Hepatic stellate cell (primary cell): ENCODE results near the gene NDUFC2.
A peak's percentile ranks its signal among the peaks of the same experiment; 100 is the strongest.
"Not testable (repeated sequence)": the region's sequence is repeated elsewhere in the genome, so short reads cannot be mapped to it uniquely, and the experiment has no call there.

Experiments
- DNase-seq: peaks from one replicate; pipeline ENCODE4 v3.0.0; 2011; ENCODE audit warnings: low spot score

NDUFC2 gene

DNA sequence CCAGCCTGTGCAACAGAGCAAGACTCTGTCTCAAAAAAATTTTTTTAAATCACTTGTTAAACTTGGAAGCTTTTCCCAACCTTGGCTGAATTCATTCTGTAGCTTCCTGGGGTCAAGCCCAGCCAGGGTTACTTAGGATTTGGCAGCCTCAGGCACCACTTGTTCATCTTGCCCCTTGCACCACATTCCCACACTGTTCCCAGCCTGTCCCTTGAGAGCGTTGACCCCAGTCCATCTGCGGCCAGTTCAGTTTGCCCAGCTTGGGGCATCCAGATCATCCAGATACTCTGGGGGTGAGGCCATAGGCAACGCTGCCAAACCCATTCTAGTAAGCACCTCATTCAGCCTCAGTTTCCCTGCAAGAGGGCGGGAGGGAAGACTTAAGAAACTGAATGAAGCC is 24.7 kb downstream of the NDUFC2 start:
- DNase-seq: no peak

GRCh38 chr11:78050964-78051831 is 28.5 kb downstream of the NDUFC2 start:
- DNase-seq: peak; percentile 69

- DNase-seq: no peak
These were observed 30.3 kb downstream of the NDUFC2 start for GRCh38 chr11:78049348-78049747.

GRCh38 chr11:78048561-78048960 is 31.1 kb downstream of the NDUFC2 start:
- no peak for DNase-seq

- DNase-seq: no peak
These were observed 33.2 kb downstream of the NDUFC2 start for GRCh38 chr11:78046486-78046854.

- peak; percentile 85 for DNase-seq
These were observed 33.7 kb downstream of the NDUFC2 start for GRCh38 chr11:78045851-78046485.

DNA sequence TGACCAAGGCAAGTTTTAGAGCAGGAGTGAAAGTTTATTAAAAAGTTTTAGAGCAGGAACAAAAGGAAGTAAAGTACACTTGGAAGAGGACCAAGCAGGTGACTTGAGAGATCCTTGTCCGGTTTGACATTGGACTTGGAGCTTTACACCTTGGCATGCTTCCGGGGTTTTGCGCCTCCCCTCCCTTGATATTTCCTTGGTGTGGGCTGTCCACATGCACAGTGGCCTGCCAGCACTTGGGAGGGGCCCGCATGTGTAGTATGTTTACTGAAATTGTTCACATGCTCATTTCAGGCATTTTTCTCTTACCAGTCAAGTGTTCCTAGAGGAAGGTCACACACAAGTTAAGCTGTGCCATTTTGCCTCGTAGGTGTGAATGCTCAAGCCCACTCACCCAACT is 35.0 kb downstream of the NDUFC2 start:
- DNase-seq: no peak

- no peak for DNase-seq
These were observed 37.7 kb downstream of the NDUFC2 start for GRCh38 chr11:78041843-78042440.

DNA sequence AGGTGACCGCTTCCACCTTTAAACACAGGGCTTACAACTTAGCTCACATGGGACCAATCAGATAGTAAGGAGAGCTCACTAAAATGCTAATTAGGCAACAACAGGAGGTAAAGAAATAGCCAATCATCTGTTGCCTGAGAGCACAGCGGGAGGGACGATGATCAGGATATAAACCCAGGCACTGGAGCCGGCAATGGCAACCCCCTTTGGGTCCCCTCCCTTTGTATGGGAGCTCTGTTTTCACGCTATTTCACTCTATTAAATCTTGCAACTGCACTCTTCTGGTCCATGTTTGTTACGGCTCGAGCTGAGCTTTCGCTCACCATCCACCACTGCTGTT is 38.3 kb downstream of the NDUFC2 start:
- DNase-seq: not testable (repeated sequence)

DNA sequence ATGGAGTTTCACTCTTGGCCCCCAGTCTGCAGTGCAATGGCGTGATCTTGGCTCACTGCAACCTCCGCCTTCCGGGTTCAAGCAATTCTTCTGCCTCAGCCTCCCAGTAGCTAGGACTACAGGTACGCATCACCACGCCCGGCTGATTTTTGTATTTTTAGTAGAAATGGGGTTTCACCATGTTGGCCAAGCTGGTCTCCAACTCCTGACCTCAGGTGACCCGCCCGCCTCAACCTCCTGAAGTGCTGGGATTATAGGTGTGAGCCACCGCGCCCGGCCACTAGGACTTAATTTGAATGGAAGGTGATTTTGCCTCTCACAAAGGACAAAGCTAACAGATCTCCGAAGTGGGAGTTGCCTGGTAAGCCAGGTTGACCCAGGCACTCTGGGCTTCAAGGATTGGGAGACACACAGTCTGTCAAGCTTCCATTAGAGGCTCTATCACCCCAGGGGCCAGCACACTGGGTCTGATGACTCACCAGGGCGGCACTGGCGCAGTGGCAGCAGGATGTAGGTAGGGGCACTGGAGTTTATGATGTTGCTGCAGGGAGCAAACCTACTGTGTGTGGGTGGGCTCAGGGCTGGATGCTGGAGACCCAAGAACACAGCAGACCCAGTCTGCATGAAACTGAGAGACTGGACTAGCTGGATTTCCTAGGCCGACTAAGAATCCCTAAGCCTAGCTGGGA is 38.8 kb downstream of the NDUFC2 start:
- DNase-seq: no peak

GRCh38 chr11:78039919-78040671 is 39.6 kb downstream of the NDUFC2 start:
- DNase-seq: peak; percentile 91

GRCh38 chr11:78039391-78039918 is 40.2 kb downstream of the NDUFC2 start:
- DNase-seq: no peak

DNA sequence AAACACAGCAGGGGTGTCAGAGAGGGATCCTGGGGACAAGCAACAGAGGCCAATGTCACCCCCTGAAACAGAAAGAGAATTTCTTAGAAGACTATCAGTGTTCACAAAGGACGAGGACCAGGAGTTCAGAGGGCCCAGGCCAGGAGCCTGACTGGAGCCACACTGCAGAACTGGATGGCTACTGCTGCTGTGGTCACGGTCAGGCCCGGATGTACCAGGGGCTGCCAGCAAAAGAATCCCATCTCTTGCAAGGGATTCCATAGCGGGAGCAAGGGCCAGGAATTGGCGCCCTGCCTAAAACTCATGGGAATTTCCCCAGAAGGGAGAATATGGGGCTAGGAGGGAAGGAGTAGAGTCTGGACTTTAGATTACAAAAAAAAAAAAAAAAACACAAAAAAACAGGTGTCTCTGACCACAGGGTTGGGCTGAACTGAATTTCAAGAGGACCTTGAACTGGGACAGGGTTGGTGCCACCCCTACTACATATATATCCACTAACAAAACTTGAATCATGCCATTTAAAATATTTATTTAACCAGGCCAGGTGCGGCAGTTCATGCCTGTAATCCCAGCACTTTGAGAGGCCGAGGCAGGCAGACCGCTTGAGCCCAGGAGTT is 40.9 kb downstream of the NDUFC2 start:
- no peak for DNase-seq

- DNase-seq: no peak
These were observed 41.6 kb downstream of the NDUFC2 start for GRCh38 chr11:78037825-78038620.

DNA sequence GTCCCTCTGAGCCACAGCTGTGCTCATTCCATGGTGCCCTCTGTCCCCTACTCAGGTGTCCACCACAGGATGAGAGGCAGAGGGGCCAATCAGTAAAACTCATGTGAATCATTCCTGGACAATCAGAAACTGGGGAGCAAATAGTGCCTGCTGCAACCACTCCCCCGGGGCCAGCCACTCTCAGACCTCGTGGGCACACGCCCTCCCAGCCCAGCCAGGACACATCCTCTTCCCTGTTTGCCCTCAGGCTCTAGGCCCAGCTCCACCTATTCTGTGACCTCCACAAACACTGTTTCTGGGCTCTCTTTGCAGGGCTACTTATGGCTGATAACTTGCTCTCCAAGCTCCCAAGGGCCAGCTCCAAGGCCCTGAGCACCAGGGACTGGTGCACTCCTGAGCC is 42.6 kb downstream of the NDUFC2 start:
- no peak for DNase-seq

GRCh38 chr11:78036313-78036712 is 43.3 kb downstream of the NDUFC2 start:
- DNase-seq: no peak

DNA sequence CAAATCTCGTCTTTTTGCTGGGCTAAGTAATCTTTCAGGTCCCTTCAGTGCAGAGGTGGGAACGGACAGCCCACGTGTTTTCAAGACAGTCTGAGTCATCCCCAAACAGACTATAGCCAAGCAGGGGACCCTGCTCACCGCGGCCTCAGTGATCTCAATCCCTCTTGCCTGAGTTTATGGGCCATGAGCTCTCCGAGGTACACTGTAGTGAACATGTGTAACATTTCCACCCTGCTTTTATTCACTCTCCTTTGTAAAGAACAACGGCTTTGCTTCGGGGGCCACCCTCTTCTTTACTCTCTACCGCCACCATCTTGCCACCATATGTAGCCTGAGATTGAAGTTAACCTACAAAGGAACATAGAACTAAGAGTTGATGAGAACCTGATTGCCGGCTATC is 45.0 kb downstream of the NDUFC2 start:
- DNase-seq: no peak

DNA sequence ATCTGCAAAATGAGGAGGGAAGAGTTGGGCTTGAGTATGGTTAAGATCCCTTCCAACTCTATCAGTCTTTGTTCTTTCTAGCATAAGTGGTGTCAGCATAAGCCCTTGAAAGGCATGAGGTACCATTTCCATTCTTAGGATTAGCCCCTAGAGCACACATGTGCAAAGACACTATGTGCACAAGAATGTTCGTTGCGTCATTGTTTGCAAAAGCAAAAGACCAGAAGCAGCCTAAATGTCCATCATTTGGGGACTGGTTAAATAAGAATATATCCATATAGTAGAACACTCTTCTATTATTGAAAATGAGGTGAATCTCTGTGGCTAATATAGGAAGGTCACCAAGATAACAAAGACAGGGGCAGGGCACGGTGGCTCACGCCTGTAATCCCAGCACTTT is 46.6 kb downstream of the NDUFC2 start:
- no peak for DNase-seq

DNA sequence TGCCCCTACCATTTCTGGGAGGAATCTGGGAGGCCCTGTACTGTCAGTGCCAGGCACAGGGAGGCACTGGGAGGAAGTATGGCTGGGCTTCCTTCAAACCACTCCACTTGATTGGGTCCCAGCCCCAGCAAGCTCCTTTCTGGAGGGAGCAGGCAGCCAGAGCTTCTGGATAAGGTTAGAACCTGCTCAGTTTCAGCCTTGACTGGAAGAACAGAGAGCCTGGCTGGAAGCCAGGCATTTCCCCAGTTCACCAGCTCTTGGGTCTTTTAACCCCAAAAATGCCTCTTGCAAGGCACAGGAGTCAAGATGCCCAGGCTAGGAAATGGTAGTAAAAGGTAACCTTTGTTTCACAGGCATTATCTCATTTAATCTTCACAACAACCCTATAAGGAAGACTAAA is 47.6 kb downstream of the NDUFC2 start:
- no peak for DNase-seq

- no peak for DNase-seq
These were observed 48.0 kb downstream of the NDUFC2 start for GRCh38 chr11:78031629-78032028.
